ENCODE data around the gene LDLRAD3.

GRCh38 chr11:36196411-36196998 is 252.6 kb downstream of the LDLRAD3 start:
- TF ChIP-seq POLR2A (IDR thresholded peaks at IDR 0.05; ENCODE audit: low read length) (no peak), GATA1 (IDR thresholded peaks at IDR 0.05; ENCODE audit: low read depth, low read length) (no peak)

Data from erythroblast (primary cell).